GM21786 (cell line): ENCODE results near the gene KRTAP19-1.

Source experiments
- ATAC-seq: cut with Tn5 transposase; IDR thresholded peaks from one replicate; pipeline ENCODE4 v1.9.1; 2021; ENCODE audit not compliant: unreplicated experiment

KRTAP19-1 gene

DNA sequence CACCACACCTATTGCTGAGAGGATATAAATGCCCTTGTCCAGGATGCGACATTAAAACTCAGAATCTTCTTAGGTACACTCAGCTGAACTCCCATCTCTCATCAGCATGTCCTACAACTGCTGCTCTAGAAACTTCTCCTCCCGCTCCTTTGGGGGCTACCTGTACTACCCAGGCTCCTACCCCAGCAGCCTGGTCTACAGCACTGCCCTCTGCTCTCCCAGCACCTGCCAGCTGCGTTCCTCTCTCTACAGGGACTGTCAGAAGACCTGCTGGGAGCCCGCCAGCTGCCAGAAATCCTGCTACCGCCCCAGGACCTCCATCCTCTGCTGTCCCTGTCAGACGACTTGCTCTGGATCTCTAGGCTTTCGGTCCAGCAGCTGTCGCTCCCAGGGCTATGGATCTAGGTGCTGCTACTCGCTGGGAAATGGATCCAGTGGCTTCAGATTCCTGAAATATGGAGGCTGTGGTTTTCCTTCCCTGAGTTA lies 50.0 kb downstream of the KRTAP19-1 start, which contains the start of gene KRTAP13-4:
Gene KRTAP13-4, plus strand, starts transcription at position 51 of the 486 bp plus-strand sequence. Its CDS starts 56 bp downstream, at position 107.
- no peak for ATAC-seq
